ENCODE results near the gene FAM234A.

FAM234A gene

GRCh38 chr16:283033-283805 lies 48.6 kb downstream of the FAM234A start, which contains the start of gene PDIA2:
Gene PDIA2, plus strand, starts transcription at chr16:283164. Its CDS starts 6 bp downstream, at chr16:283170.
- Histone ChIP-seq H3K27ac (ENCODE audit: poor library complexity, severe bottlenecking) (no peak within 1 kb of the TSS), H3K4me1 (ENCODE audit: insufficient read depth, poor library complexity, severe bottlenecking) (no peaks in the 10 kb centered on the region), H3K4me3 (ENCODE audit: severe bottlenecking) (no peak within 1 kb of the TSS), H3K27me3 (ENCODE audit: insufficient read depth, poor library complexity, severe bottlenecking) (peaks cover 24% of the 10 kb centered on the region), H3K36me3 (ENCODE audit: low read depth) (peaks cover 11% of the 10 kb centered on the region), H3K9me3 (ENCODE audit: severe bottlenecking) (no peaks in the 10 kb centered on the region)
- no peak for TF ChIP-seq CTCF (IDR thresholded peaks at IDR 0.05; ENCODE audit: poor library complexity, severe bottlenecking)
- DNase-seq (ENCODE audit: low spot score) (no peak), ATAC-seq (ENCODE audit: low read depth) (no peak)

GRCh38 chr16:284204-285120 lies 49.8 kb downstream of the FAM234A start:
- DNase-seq (ENCODE audit: low spot score): no peak
- H3K4me3 ChIP-seq (ENCODE audit: severe bottlenecking): no peak overlapping the region
- no peak for ATAC-seq (ENCODE audit: low read depth)
- H3K4me1 ChIP-seq (ENCODE audit: insufficient read depth, poor library complexity, severe bottlenecking): no peaks in the 10 kb centered on the region
- H3K27me3 ChIP-seq (ENCODE audit: insufficient read depth, poor library complexity, severe bottlenecking): peaks cover 19% of the 10 kb centered on the region
- H3K9me3 ChIP-seq (ENCODE audit: severe bottlenecking): no peaks in the 10 kb centered on the region
- peaks cover 11% of the 10 kb centered on the region for H3K36me3 ChIP-seq (ENCODE audit: low read depth)
- no peak for TF ChIP-seq CTCF (IDR thresholded peaks at IDR 0.05; ENCODE audit: poor library complexity, severe bottlenecking)
- no peak overlapping the region for H3K27ac ChIP-seq (ENCODE audit: poor library complexity, severe bottlenecking)

- H3K36me3 ChIP-seq (ENCODE audit: low read depth): peaks cover 11% of the 10 kb centered on the region
- no peaks in the 10 kb centered on the region for H3K9me3 ChIP-seq (ENCODE audit: severe bottlenecking)
- DNase-seq (ENCODE audit: low spot score) (no peak), ATAC-seq (ENCODE audit: low read depth) (no peak)
- H3K27ac ChIP-seq (ENCODE audit: poor library complexity, severe bottlenecking): no peak overlapping the region
- TF ChIP-seq CTCF (IDR thresholded peaks at IDR 0.05; ENCODE audit: poor library complexity, severe bottlenecking): no peak
- H3K4me1 ChIP-seq (ENCODE audit: insufficient read depth, poor library complexity, severe bottlenecking): no peaks in the 10 kb centered on the region
- no peak overlapping the region for H3K4me3 ChIP-seq (ENCODE audit: severe bottlenecking)
- peaks cover 15% of the 10 kb centered on the region for H3K27me3 ChIP-seq (ENCODE audit: insufficient read depth, poor library complexity, severe bottlenecking)
Measured at GRCh38 chr16:285146-286055, 50.8 kb downstream of the FAM234A start.

- no peak for ATAC-seq (ENCODE audit: low read depth)
- H3K9me3 ChIP-seq (ENCODE audit: severe bottlenecking): no peaks in the 10 kb centered on the region
- no peak overlapping the region for H3K4me3 ChIP-seq (ENCODE audit: severe bottlenecking)
- no peaks in the 10 kb centered on the region for H3K4me1 ChIP-seq (ENCODE audit: insufficient read depth, poor library complexity, severe bottlenecking)
- TF ChIP-seq CTCF (IDR thresholded peaks at IDR 0.05; ENCODE audit: poor library complexity, severe bottlenecking): no peak
- peaks cover 3% of the 10 kb centered on the region for H3K27me3 ChIP-seq (ENCODE audit: insufficient read depth, poor library complexity, severe bottlenecking)
- H3K36me3 ChIP-seq (ENCODE audit: low read depth): peaks cover 11% of the 10 kb centered on the region
- H3K27ac ChIP-seq (ENCODE audit: poor library complexity, severe bottlenecking): no peak overlapping the region
- DNase-seq (ENCODE audit: low spot score): no peak
Measured at GRCh38 chr16:286491-287297, 52.1 kb downstream of the FAM234A start.
